Stimulated activated CD8-positive, alpha-beta memory T cell treated with anti-CD3 and anti-CD28 coated beads, Interleukin-2, amount 100 ng/mL, for 48 hours (primary cell): ENCODE measurements around the gene C1QTNF1.

ENCODE experiments used
- DNase-seq, 2 donors: peaks; one replicate each; pipeline ENCODE4 v3.0.0-alpha.2; 2020; ENCODE audit warnings: low read depth in 2 of 2

Gene C1QTNF1

GRCh38 chr17:79023886-79024771, at the start of gene C1QTNF1:
C1QTNF1 (plus strand) TSS chr17:79024169; CDS start chr17:79043969, 19,800 bp downstream.
- peak in 1 of 2 donors; percentile 39 for DNase-seq

- DNase-seq, result no peak
These were observed 49.1 kb upstream of the C1QTNF1 start for GRCh38 chr17:78974635-78975591.

- no peak for DNase-seq
These were observed 46.9 kb upstream of the C1QTNF1 start for GRCh38 chr17:78976907-78977680.

- no peak for DNase-seq
These were observed 46.4 kb upstream of the C1QTNF1 start for GRCh38 chr17:78977681-78977943.

- DNase-seq, result no peak
These were observed 45.7 kb upstream of the C1QTNF1 start for GRCh38 chr17:78977997-78978973.

- DNase-seq, result no peak
These were observed 44.0 kb upstream of the C1QTNF1 start, which contains the start of gene LGALS3BP for GRCh38 chr17:78979780-78980623. LGALS3BP (minus strand) TSS chr17:78979923; CDS start chr17:78977191, 2,732 bp downstream.

- DNase-seq, result no peak
These were observed 43.4 kb upstream of the C1QTNF1 start for GRCh38 chr17:78980624-78980972.

GRCh38 chr17:78981010-78981888, 42.7 kb upstream of the C1QTNF1 start:
- no peak for DNase-seq

- DNase-seq, result no peak
These were observed 38.6 kb upstream of the C1QTNF1 start for GRCh38 chr17:78985395-78985794.

GRCh38 chr17:78986048-78986648, 37.8 kb upstream of the C1QTNF1 start:
- no peak for DNase-seq

GRCh38 chr17:78986649-78987328, 37.2 kb upstream of the C1QTNF1 start:
- DNase-seq, result no peak

GRCh38 chr17:78988152-78988551, 35.8 kb upstream of the C1QTNF1 start:
- DNase-seq, result no peak

- DNase-seq, result no peak
These were observed 33.5 kb upstream of the C1QTNF1 start for GRCh38 chr17:78990349-78991016.

GRCh38 chr17:78991017-78991738, 32.8 kb upstream of the C1QTNF1 start:
- DNase-seq, result no peak

- DNase-seq, result no peak
These were observed 31.9 kb upstream of the C1QTNF1 start for GRCh38 chr17:78991906-78992532.
